OCI-LY3 (cell line): ENCODE measurements around the gene OR5V1.

ENCODE experiments used
- CTCF ChIP-seq: fragments of 200-600, 300-600 bp; sonication (generic); IDR thresholded peaks from 2 replicates; pipeline ENCODE4 v1.5.1; 2014; ENCODE audit warnings: antibody characterized with exemption, low read length, low read depth
- EZH2phosphoT487 ChIP-seq: fragments of 200-600 bp; shearing (Covaris generic); IDR thresholded peaks from 2 replicates; pipeline ENCODE4 v1.6.1; 2018; ENCODE audit warnings: antibody characterized with exemption, mixed run types, low read depth

- TF ChIP-seq CTCF (no peak), EZH2phosphoT487 (no peak)
These were observed 23.3 kb downstream of the OR5V1 start for GRCh38 chr6:29345380-29345779.
